H9 (cell line): ENCODE results near the gene IL3. TPM values are rescaled to one million over a fixed set of nuclear protein-coding genes. Genes with fewer than 3 reads are reported as not detected.

ENCODE experiments used
- DNase-seq: peaks from one replicate; pipeline ENCODE4 v3.0.0-alpha.2; 2017
- H2AFZ ChIP-seq: one replicate; pipeline ENCODE4 v1.6.1; 2013; ENCODE audit warnings: mild to moderate bottlenecking, low read length, control low read depth, moderate library complexity
- H2AK5ac ChIP-seq: 2 replicates; pipeline ENCODE4 v1.6.1; 2013; ENCODE audit warnings: low read length, control low read depth, mixed read lengths; ENCODE audit not compliant: insufficient read length
- H2BK120ac ChIP-seq: one replicate; pipeline ENCODE4 v1.6.1; 2013; ENCODE audit warnings: low read depth, mild to moderate bottlenecking, low read length, control low read depth, inconsistent platforms; ENCODE audit not compliant: poor library complexity, severe bottlenecking
- H2BK12ac ChIP-seq: 2 replicates; pipeline ENCODE4 v1.6.1; 2013; ENCODE audit warnings: low read length, control low read depth, mixed read lengths, low read depth; ENCODE audit not compliant: insufficient read length
- H2BK15ac ChIP-seq: 2 replicates; pipeline ENCODE4 v1.6.1; 2013; ENCODE audit warnings: low read depth, low read length, control low read depth
- H2BK20ac ChIP-seq: one replicate; pipeline ENCODE4 v1.6.1; 2013; ENCODE audit warnings: low read depth, mild to moderate bottlenecking, low read length, control low read depth, inconsistent platforms; ENCODE audit not compliant: poor library complexity, severe bottlenecking
- H2BK5ac ChIP-seq: 2 replicates; pipeline ENCODE4 v1.6.1; 2013; ENCODE audit warnings: low read length, control low read depth, mixed read lengths; ENCODE audit not compliant: insufficient read length
- H3K14ac ChIP-seq: 2 replicates; pipeline ENCODE4 v1.6.1; 2013; ENCODE audit warnings: low read length, control low read depth; ENCODE audit not compliant: insufficient read depth
- H3K18ac ChIP-seq: 2 replicates; pipeline ENCODE4 v1.6.1; 2013; ENCODE audit warnings: low read depth, mild to moderate bottlenecking, mixed read lengths, low read length, control low read depth; ENCODE audit not compliant: insufficient read length
- H3K23ac ChIP-seq: 2 replicates; pipeline ENCODE4 v1.6.1; 2013; ENCODE audit warnings: low read length, control low read depth, mixed read lengths, low read depth; ENCODE audit not compliant: insufficient read length
- H3K23me2 ChIP-seq: 2 replicates; pipeline ENCODE4 v1.6.1; 2013; ENCODE audit warnings: low read depth, mild to moderate bottlenecking, mixed read lengths, low read length, control low read depth; ENCODE audit not compliant: insufficient read length, poor library complexity, severe bottlenecking
- H3K27ac ChIP-seq: 2 replicates; pipeline ENCODE4 v1.5.1; 2013; ENCODE audit warnings: low read length, control low read depth, mixed read lengths, low read depth; ENCODE audit not compliant: insufficient read length
- H3K27me3 ChIP-seq: 2 replicates; pipeline ENCODE4 v1.6.1; 2013; ENCODE audit warnings: low read length, control low read depth, inconsistent platforms; ENCODE audit not compliant: insufficient read depth
- H3K4ac ChIP-seq: 2 replicates; pipeline ENCODE4 v1.6.1; 2013; ENCODE audit warnings: low read depth, mild to moderate bottlenecking, control low read depth, inconsistent platforms, low read length, moderate library complexity
- H3K4me1 ChIP-seq: 2 replicates; pipeline ENCODE4 v1.6.1; 2013; ENCODE audit warnings: low read length, control low read depth, inconsistent platforms; ENCODE audit not compliant: insufficient read depth
- H3K4me2 ChIP-seq: 2 replicates; pipeline ENCODE4 v1.6.1; 2013; ENCODE audit warnings: low read length, control low read depth, mixed read lengths; ENCODE audit not compliant: insufficient read length, insufficient read depth
- H3K56ac ChIP-seq: 2 replicates; pipeline ENCODE4 v1.6.1; 2013; ENCODE audit warnings: low read depth, mild to moderate bottlenecking, mixed read lengths, low read length, control low read depth; ENCODE audit not compliant: insufficient read length
- H3K79me1 ChIP-seq: 2 replicates; pipeline ENCODE4 v1.6.1; 2013; ENCODE audit warnings: low read depth, mild to moderate bottlenecking, moderate library complexity, low read length, control low read depth, inconsistent platforms; ENCODE audit not compliant: insufficient read depth, poor library complexity, severe bottlenecking
- H3K79me2 ChIP-seq: 2 replicates; pipeline ENCODE4 v1.6.1; 2013; ENCODE audit warnings: low read length, control low read depth, inconsistent platforms; ENCODE audit not compliant: insufficient read depth
- H3K9ac ChIP-seq: 2 replicates; pipeline ENCODE4 v1.6.1; 2013; ENCODE audit warnings: low read length, control low read depth, mixed read lengths; ENCODE audit not compliant: insufficient read length; ENCODE audit errors: extremely low read depth
- H3K9me3 ChIP-seq: one replicate; pipeline ENCODE4 v1.6.1; 2013; ENCODE audit warnings: low read depth, low read length, inconsistent platforms; ENCODE audit not compliant: control insufficient read depth
- H3T11ph ChIP-seq: one replicate; pipeline ENCODE4 v1.6.1; 2013; ENCODE audit warnings: mild to moderate bottlenecking, low read length, control low read depth, inconsistent platforms
- H4K20me1 ChIP-seq: one replicate; pipeline ENCODE4 v1.6.1; 2013; ENCODE audit not compliant: control insufficient read depth, insufficient read length, insufficient read depth
- H4K5ac ChIP-seq: 2 replicates; pipeline ENCODE4 v1.6.1; 2013; ENCODE audit warnings: low read depth, mild to moderate bottlenecking, mixed read lengths, low read length, control low read depth; ENCODE audit not compliant: insufficient read length
- H4K8ac ChIP-seq: replicated peaks from 2 replicates; pipeline ENCODE4 v1.6.1; 2013; ENCODE audit warnings: low read length, control low read depth, mixed read lengths, low read depth; ENCODE audit not compliant: insufficient read length
- H4K91ac ChIP-seq: 2 replicates; pipeline ENCODE4 v1.6.1; 2013; ENCODE audit warnings: low read depth, mild to moderate bottlenecking, moderate library complexity, mixed read lengths, low read length, control low read depth; ENCODE audit not compliant: insufficient read length
- H3K27ac Mint-ChIP-seq, 3 experiments: 2 replicates in 2 of 3; 3 replicates in 1 of 3; pipeline ENCODE4 v1.8.0; 2020 to 2021; ENCODE audit warnings: mixed read lengths in 3 of 3, mild to moderate bottlenecking in 1 of 3, moderate library complexity in 1 of 3
- H3K27me3 Mint-ChIP-seq: 2 replicates; pipeline ENCODE4 v1.8.0; 2021; ENCODE audit warnings: low read depth, mild to moderate bottlenecking, moderate library complexity, mixed read lengths
- H3K36me3 Mint-ChIP-seq, 3 experiments: 2 replicates in 2 of 3; 3 replicates in 1 of 3; pipeline ENCODE4 v1.8.0; 2020 to 2021; ENCODE audit warnings: low read depth in 3 of 3, mixed read lengths in 3 of 3; ENCODE audit not compliant: insufficient read depth in 1 of 3
- H3K4me1 Mint-ChIP-seq, 2 experiments: 2 replicates each; pipeline ENCODE4 v1.8.0; 2020; ENCODE audit warnings: mixed read lengths in 2 of 2
- H3K4me3 Mint-ChIP-seq, 2 experiments: 2 replicates in 1 of 2; 3 replicates in 1 of 2; pipeline ENCODE4 v1.8.0; 2020 to 2021; ENCODE audit warnings: mild to moderate bottlenecking in 2 of 2, mixed read lengths in 2 of 2, moderate library complexity in 1 of 2
- H3K9me3 Mint-ChIP-seq, 2 experiments: 2 replicates in 1 of 2; 3 replicates in 1 of 2; pipeline ENCODE4 v1.8.0; 2020; ENCODE audit warnings: mild to moderate bottlenecking in 2 of 2, mixed read lengths in 2 of 2, moderate library complexity in 1 of 2
- CTCF ChIP-seq: fragments of 200-600 bp; sonication (generic); conservative IDR thresholded peaks from 3 replicates; pipeline ENCODE4 v1.8.0; 2021; ENCODE audit warnings: antibody characterized with exemption, mild to moderate bottlenecking
- WGBS: extraction: QIAGEN DNeasy Blood & Tissue Kit; methylation state at CpG from one replicate; pipeline ENCODE4 v1.1.7; 2013; ENCODE audit warnings: missing lambda C conversion rate, low lambda C conversion rate, mixed read lengths; ENCODE audit not compliant: insufficient read length; ENCODE audit errors: extremely low coverage; 5-methylcytosine and 5-hydroxymethylcytosine counted together
- total RNA-seq: library from RNA; stranded (reverse); gene quantifications from 2 replicates; pipeline ENCODE4 v1.2.1, GENCODE V29; 2021

IL3 gene
- total RNA-seq, 1 experiment from 2014 or later = not detected

GRCh38 chr5:132074091-132074771 lies 13.8 kb downstream of the IL3 start:
- Mint-ChIP-seq H3K4me1 (peaks cover 4 to 5% of the 10 kb centered on the region in 2 experiments; a peak in 3 of 4 replicates), H3K27me3 (no peaks in the 10 kb centered on the region; the same call in none of the 2 replicates), H3K27ac (no peak overlapping the region), H3K36me3 (no peaks in the 10 kb centered on the region), H3K9me3 (no peaks in the 10 kb centered on the region), H3K4me3 (no peak overlapping the region)
- DNase-seq = no peak
- Histone ChIP-seq H3K23me2 (no peaks in the 10 kb centered on the region), H2BK20ac (no peak overlapping the region), H4K91ac (no peak overlapping the region), H2AK5ac (no peak overlapping the region), H3K27me3 (no peaks in the 10 kb centered on the region), H3K23ac (no peak overlapping the region), H3K9ac (no peak overlapping the region), H3K79me2 (no peaks in the 10 kb centered on the region), H3K79me1 (no peaks in the 10 kb centered on the region), H2BK15ac (no peak overlapping the region), H2BK12ac (no peak overlapping the region), H3K9me3 (no peaks in the 10 kb centered on the region), H2BK5ac (no peak overlapping the region), H2BK120ac (no peak overlapping the region), H2AFZ (no peak overlapping the region), H4K8ac (no peak overlapping the region), H3K4me1 (no peaks in the 10 kb centered on the region), H3K4me2 (no peak overlapping the region), H4K5ac (no peak overlapping the region), H3T11ph (no peak overlapping the region), H3K27ac (no peak overlapping the region), H3K56ac (no peak overlapping the region), H3K18ac (no peak overlapping the region), H3K4ac (no peak overlapping the region), H3K14ac (peak overlapping the region; percentile 39; the same call in 1 of the 2 replicates), H4K20me1 (no peaks in the 10 kb centered on the region)
- no peak for TF ChIP-seq CTCF
- no CpG with 5 or more reads among the region's 7 CpGs for WGBS
